HepG2 (cell line): Measurements from ENCODE around the gene ETV2. TPM values are rescaled to one million over a fixed set of nuclear protein-coding genes. Genes with fewer than 3 reads are reported as not detected.
A peak's percentile ranks its signal among the peaks of the same experiment; 100 is the strongest.

Source experiments
- CEBPZ ChIP-seq: IDR thresholded peaks from 2 replicates; pipeline ENCODE4 v1.6.1; 2012; ENCODE audit warnings: low read length, improper control_type of control experiment
- CHCHD3 ChIP-seq: sonication (generic); formaldehyde crosslinking; IDR thresholded peaks from 2 replicates; pipeline ENCODE4 v1.8.0; 2022; ENCODE audit warnings: mild to moderate bottlenecking, missing genetic modification reagents, moderate library complexity
- KAT2B ChIP-seq: fragments of 150-350 bp; IDR thresholded peaks from 2 replicates; pipeline ENCODE4 v1.6.1; 2014; ENCODE audit warnings: low read depth, low read length, borderline replicate concordance
- KDM2A ChIP-seq: sonication (generic); formaldehyde crosslinking; IDR thresholded peaks from 2 replicates; pipeline ENCODE4 v1.4.0; 2020; ENCODE audit warnings: low read depth, missing genetic modification reagents, borderline replicate concordance
- PHF20 ChIP-seq: sonication (generic); formaldehyde crosslinking; IDR thresholded peaks from 2 replicates; pipeline ENCODE4 v1.5.0; 2020; ENCODE audit warnings: mild to moderate bottlenecking, missing genetic modification reagents
- ZNF142 ChIP-seq: sonication (generic); formaldehyde crosslinking; IDR thresholded peaks from 2 replicates; pipeline ENCODE4 v1.4.0; 2020; ENCODE audit warnings: missing genetic modification reagents
- ZNF160 ChIP-seq: sonication (generic); formaldehyde crosslinking; IDR thresholded peaks from 2 replicates; pipeline ENCODE4 v1.8.0; 2022; ENCODE audit warnings: mild to moderate bottlenecking, inconsistent platforms, missing genetic modification reagents
- ZNF557 ChIP-seq: sonication (generic); formaldehyde crosslinking; IDR thresholded peaks from 2 replicates; pipeline ENCODE4 v1.4.0; 2020; ENCODE audit warnings: missing genetic modification reagents
- polyA plus RNA-seq, 8 experiments: library from polyadenylated mRNA; depleted of rRNA in 3 of 8; stranded (reverse) in 7 of 8; unstranded in 1 of 8; fragments of >200 nt; fragmentation: Illumina TruSeq in 4 of 8; extraction: Trizol in 4 of 8; gene quantifications; 2 replicates each; pipeline versions ENCODE4 v1.2.1 to v1.2.3, GENCODE V29; 2011 to 2016; ENCODE audit warnings: low read depth in 4 of 8, missing spikeins in 1 of 8, mixed read lengths in 1 of 8; ENCODE audit not compliant: insufficient read depth in 1 of 8
- total RNA-seq, 5 experiments: library from RNA; depleted of rRNA; stranded (reverse); fragments of >200 nt; fragmentation: Illumina TruSeq; extraction: Trizol; gene quantifications; 2 replicates each; pipeline ENCODE4 v1.2.3, GENCODE V29; 2016; ENCODE audit warnings: low read depth in 1 of 5
- TF ChIP-seq, protein P1 (sequence below): sonication (generic); formaldehyde crosslinking; IDR thresholded peaks from 2 replicates; pipeline ENCODE4 v1.8.0; 2022; ENCODE audit warnings: low read depth, missing genetic modification reagents
- TF ChIP-seq, protein P2 (sequence below): sonication (generic); formaldehyde crosslinking; IDR thresholded peaks from 2 replicates; pipeline ENCODE4 v1.4.0; 2020; ENCODE audit warnings: missing genetic modification reagents, borderline replicate concordance

The ETV2 gene
- total and polyA plus RNA-seq, 2 of the 13 experiments (the other 11 are each of a cell fraction or from before 2014, with no cell fraction given): 0.07 to 0.20 TPM

- TF ChIP-seq ZNF142 (CRISPR knock-in tag) (0 out of 2 replicates have a peak, but pooled peaks have one; percentile 52), CHCHD3 (CRISPR knock-in tag) (peak; percentile 55; the same call in 1 of the 2 replicates), CEBPZ (no peak), KDM2A (CRISPR knock-in tag) (peak; percentile 78), ZNF557 (CRISPR knock-in tag) (0 out of 2 replicates have a peak, but pooled peaks have one; percentile 25), KAT2B (no peak), PHF20 (CRISPR knock-in tag) (peak; percentile 52), ZNF160 (CRISPR knock-in tag) (peak; percentile 73)
- TF ChIP-seq, protein P1, sequence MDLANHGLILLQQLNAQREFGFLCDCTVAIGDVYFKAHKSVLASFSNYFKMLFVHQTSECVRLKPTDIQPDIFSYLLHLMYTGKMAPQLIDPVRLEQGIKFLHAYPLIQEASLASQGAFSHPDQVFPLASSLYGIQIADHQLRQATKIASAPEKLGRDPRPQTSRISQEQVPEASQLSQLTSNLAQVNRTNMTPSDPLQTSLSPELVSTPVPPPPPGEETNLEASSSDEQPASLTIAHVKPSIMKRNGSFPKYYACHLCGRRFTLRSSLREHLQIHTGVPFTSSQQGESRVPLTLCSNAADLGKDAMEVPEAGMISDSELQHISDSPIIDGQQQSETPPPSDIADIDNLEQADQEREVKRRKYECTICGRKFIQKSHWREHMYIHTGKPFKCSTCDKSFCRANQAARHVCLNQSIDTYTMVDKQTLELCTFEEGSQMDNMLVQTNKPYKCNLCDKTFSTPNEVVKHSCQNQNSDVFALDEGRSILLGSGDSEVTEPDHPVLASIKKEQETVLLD (CRISPR knock-in tag): peak; percentile 71; the same call in 1 of the 2 replicates
- TF ChIP-seq, protein P2, sequence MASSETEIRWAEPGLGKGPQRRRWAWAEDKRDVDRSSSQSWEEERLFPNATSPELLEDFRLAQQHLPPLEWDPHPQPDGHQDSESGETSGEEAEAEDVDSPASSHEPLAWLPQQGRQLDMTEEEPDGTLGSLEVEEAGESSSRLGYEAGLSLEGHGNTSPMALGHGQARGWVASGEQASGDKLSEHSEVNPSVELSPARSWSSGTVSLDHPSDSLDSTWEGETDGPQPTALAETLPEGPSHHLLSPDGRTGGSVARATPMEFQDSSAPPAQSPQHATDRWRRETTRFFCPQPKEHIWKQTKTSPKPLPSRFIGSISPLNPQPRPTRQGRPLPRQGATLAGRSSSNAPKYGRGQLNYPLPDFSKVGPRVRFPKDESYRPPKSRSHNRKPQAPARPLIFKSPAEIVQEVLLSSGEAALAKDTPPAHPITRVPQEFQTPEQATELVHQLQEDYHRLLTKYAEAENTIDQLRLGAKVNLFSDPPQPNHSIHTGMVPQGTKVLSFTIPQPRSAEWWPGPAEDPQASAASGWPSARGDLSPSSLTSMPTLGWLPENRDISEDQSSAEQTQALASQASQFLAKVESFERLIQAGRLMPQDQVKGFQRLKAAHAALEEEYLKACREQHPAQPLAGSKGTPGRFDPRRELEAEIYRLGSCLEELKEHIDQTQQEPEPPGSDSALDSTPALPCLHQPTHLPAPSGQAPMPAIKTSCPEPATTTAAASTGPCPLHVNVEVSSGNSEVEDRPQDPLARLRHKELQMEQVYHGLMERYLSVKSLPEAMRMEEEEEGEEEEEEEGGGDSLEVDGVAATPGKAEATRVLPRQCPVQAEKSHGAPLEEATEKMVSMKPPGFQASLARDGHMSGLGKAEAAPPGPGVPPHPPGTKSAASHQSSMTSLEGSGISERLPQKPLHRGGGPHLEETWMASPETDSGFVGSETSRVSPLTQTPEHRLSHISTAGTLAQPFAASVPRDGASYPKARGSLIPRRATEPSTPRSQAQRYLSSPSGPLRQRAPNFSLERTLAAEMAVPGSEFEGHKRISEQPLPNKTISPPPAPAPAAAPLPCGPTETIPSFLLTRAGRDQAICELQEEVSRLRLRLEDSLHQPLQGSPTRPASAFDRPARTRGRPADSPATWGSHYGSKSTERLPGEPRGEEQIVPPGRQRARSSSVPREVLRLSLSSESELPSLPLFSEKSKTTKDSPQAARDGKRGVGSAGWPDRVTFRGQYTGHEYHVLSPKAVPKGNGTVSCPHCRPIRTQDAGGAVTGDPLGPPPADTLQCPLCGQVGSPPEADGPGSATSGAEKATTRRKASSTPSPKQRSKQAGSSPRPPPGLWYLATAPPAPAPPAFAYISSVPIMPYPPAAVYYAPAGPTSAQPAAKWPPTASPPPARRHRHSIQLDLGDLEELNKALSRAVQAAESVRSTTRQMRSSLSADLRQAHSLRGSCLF (CRISPR knock-in tag): no peak
Measured at GRCh38 chr19:35643255-35644205, 2.0 kb downstream of the ETV2 start (continued).
